ENCODE data around the gene NRSN2.
A peak's percentile ranks its signal among the peaks of the same experiment; 100 is the strongest.
"Not testable (repeated sequence)": the region's sequence is repeated elsewhere in the genome, so short reads cannot be mapped to it uniquely, and the experiment has no call there.

NRSN2 gene

GRCh38 chr20:325045-325888 lies 21.6 kb upstream of the NRSN2 start, which contains the start of gene SOX12:
Gene SOX12, plus strand, starts transcription at chr20:325552. Its CDS starts 373 bp downstream, at chr20:325925.
- DNase-seq (ENCODE audit: extremely low read depth in 1 of 2, low read depth in 1 of 2): peak; percentile 87 to 98

GRCh38 chr20:325889-326644 lies 20.8 kb upstream of the NRSN2 start:
- DNase-seq (ENCODE audit: extremely low read depth in 1 of 2, low read depth in 1 of 2): peak in 1 of 2 donors; percentile 17

- DNase-seq (ENCODE audit: extremely low read depth in 1 of 2, low read depth in 1 of 2): no peak
Measured at GRCh38 chr20:326645-327185, 20.2 kb upstream of the NRSN2 start.

GRCh38 chr20:327186-328026 lies 19.5 kb upstream of the NRSN2 start:
- peak; percentile 57 to 66 for DNase-seq (ENCODE audit: extremely low read depth in 1 of 2, low read depth in 1 of 2)

- no peak for DNase-seq (ENCODE audit: extremely low read depth in 1 of 2, low read depth in 1 of 2)
Measured at GRCh38 chr20:328027-328974, 18.6 kb upstream of the NRSN2 start.

GRCh38 chr20:328975-329695 lies 17.8 kb upstream of the NRSN2 start:
- no peak for DNase-seq (ENCODE audit: extremely low read depth in 1 of 2, low read depth in 1 of 2)

- no peak for DNase-seq (ENCODE audit: extremely low read depth in 1 of 2, low read depth in 1 of 2)
Measured at GRCh38 chr20:329851-330232, 17.1 kb upstream of the NRSN2 start.

GRCh38 chr20:330233-331149 lies 16.4 kb upstream of the NRSN2 start:
- no peak for DNase-seq (ENCODE audit: extremely low read depth in 1 of 2, low read depth in 1 of 2)

GRCh38 chr20:334578-334977 lies 12.3 kb upstream of the NRSN2 start:
- no peak for DNase-seq (ENCODE audit: extremely low read depth in 1 of 2, low read depth in 1 of 2)

GRCh38 chr20:336040-336439 lies 10.9 kb upstream of the NRSN2 start:
- DNase-seq (ENCODE audit: extremely low read depth in 1 of 2, low read depth in 1 of 2): not testable (repeated sequence)

- DNase-seq (ENCODE audit: extremely low read depth in 1 of 2, low read depth in 1 of 2): no peak
Measured at GRCh38 chr20:341682-342081, 5.2 kb upstream of the NRSN2 start.

- DNase-seq (ENCODE audit: extremely low read depth in 1 of 2, low read depth in 1 of 2): no peak
Measured at GRCh38 chr20:343107-343506, 3.8 kb upstream of the NRSN2 start.

GRCh38 chr20:346033-346639 lies 775 bp upstream of the NRSN2 start:
- no peak for DNase-seq (ENCODE audit: extremely low read depth in 1 of 2, low read depth in 1 of 2)

- no peak for DNase-seq (ENCODE audit: extremely low read depth in 1 of 2, low read depth in 1 of 2)
Measured at GRCh38 chr20:347317-347639, 367 bp downstream of the NRSN2 start.

GRCh38 chr20:347640-348484 lies 951 bp downstream of the NRSN2 start:
- DNase-seq (ENCODE audit: extremely low read depth in 1 of 2, low read depth in 1 of 2): no peak

- no peak for DNase-seq (ENCODE audit: extremely low read depth in 1 of 2, low read depth in 1 of 2)
Measured at GRCh38 chr20:348972-349841, 2.3 kb downstream of the NRSN2 start.
